Endothelial cell of umbilical vein (primary cell): ENCODE results near the gene MYADM. TPM values are rescaled to one million over a fixed set of nuclear protein-coding genes. Genes with fewer than 3 reads are reported as not detected.

ENCODE experiments used
- BruUV-seq: library from RNA; stranded (reverse); fragments of 400-500 nt; replicated peaks from 2 replicates; lab custom pipeline; 2021; lab: Mats Ljungman, UMichigan
- CTCF ChIA-PET: fragments of 300-600, 350-600 bp; sonication (Branson Sonifier 250); formaldehyde crosslinking; loops from one replicate; lab custom pipeline; 2021; ENCODE audit warnings: antibody characterized with exemption, inconsistent platforms; lab: Charles Lee
- POLR2A ChIA-PET: fragments of 300-600, 350-600 bp; sonication (Branson Sonifier 250); formaldehyde crosslinking; loops from one replicate; lab custom pipeline; 2021; ENCODE audit warnings: antibody characterized with exemption, inconsistent platforms; lab: Charles Lee
- DNase-seq: peaks from one replicate; pipeline ENCODE4 v3.0.0-alpha.2; 2011; ENCODE audit warnings: low read depth, low spot score
- FAIRE-seq: peaks from 2 replicates; lab custom pipeline; 2011; peaks lifted over from hg19 to GRCh38; lab: Jason Lieb, UNC
- H2AFZ ChIP-seq: 2 replicates; pipeline ENCODE4 v1.6.0; 2012; ENCODE audit warnings: low read depth, low read length, control low read depth, inconsistent platforms
- H3K27ac ChIP-seq: 2 replicates; pipeline ENCODE4 v1.5.1; 2011; ENCODE audit warnings: low read depth, mild to moderate bottlenecking, control low read depth, low read length, moderate library complexity; ENCODE audit not compliant: insufficient read depth
- H3K27me3 ChIP-seq, 2 experiments: 2 replicates each; pipeline versions ENCODE4 v1.6.0 to v1.6.1; 2011; ENCODE audit warnings: low read length in 2 of 2, mixed read lengths in 1 of 2; ENCODE audit not compliant: control insufficient read depth in 2 of 2, insufficient read depth in 2 of 2
- H3K36me3 ChIP-seq, 2 experiments: 2 replicates in 1 of 2; 3 replicates in 1 of 2; pipeline ENCODE4 v1.5.1; 2011; ENCODE audit warnings: low read length in 2 of 2, mild to moderate bottlenecking in 1 of 2, moderate library complexity in 1 of 2; ENCODE audit not compliant: control insufficient read depth in 2 of 2, insufficient read depth in 2 of 2; ENCODE audit errors: extremely low read depth in 1 of 2
- H3K4me1 ChIP-seq: 3 replicates; pipeline ENCODE4 v1.5.1; 2011; ENCODE audit warnings: mild to moderate bottlenecking, low read length; ENCODE audit not compliant: control insufficient read depth, insufficient read depth; ENCODE audit errors: extremely low read depth
- H3K4me2 ChIP-seq: 2 replicates; pipeline ENCODE4 v1.6.1; 2011; ENCODE audit warnings: low read length, control low read depth, mixed read lengths; ENCODE audit not compliant: insufficient read depth
- H3K4me3 ChIP-seq, 3 experiments: fragments of 200-600 bp in 1 of 3; sonication (generic), shearing (Covaris generic) in 1 of 3; replicated peaks in 1 of 3; 2 replicates each; pipeline ENCODE4 v1.5.1; 2011 to 2016; ENCODE audit warnings: control low read depth in 3 of 3, low read length in 3 of 3, mild to moderate bottlenecking in 2 of 3, inconsistent platforms in 1 of 3, low read depth in 1 of 3, moderate library complexity in 1 of 3; ENCODE audit not compliant: insufficient read depth in 1 of 3
- H3K79me2 ChIP-seq: 2 replicates; pipeline ENCODE4 v1.6.0; 2012; ENCODE audit warnings: low read length, inconsistent platforms; ENCODE audit not compliant: control insufficient read depth, insufficient read depth
- H3K9ac ChIP-seq: replicated peaks from 2 replicates; pipeline ENCODE3; 2011; ENCODE audit warnings: low read length, control low read depth; ENCODE audit not compliant: insufficient read depth; ENCODE audit errors: extremely low read depth
- H3K9me1 ChIP-seq: replicated peaks from 3 replicates; pipeline ENCODE4 v1.6.0; 2011; ENCODE audit warnings: mild to moderate bottlenecking, low read length; ENCODE audit not compliant: control insufficient read depth, insufficient read depth; ENCODE audit errors: extremely low read depth
- H3K9me3 ChIP-seq: replicated peaks from 2 replicates; pipeline ENCODE4 v1.5.1; 2012; ENCODE audit warnings: low read length, inconsistent platforms; ENCODE audit not compliant: control insufficient read depth, insufficient read depth
- H4K20me1 ChIP-seq: replicated peaks from 2 replicates; pipeline ENCODE3; 2011; ENCODE audit warnings: mild to moderate bottlenecking, low read length; ENCODE audit not compliant: control insufficient read depth, insufficient read depth; ENCODE audit errors: extremely low read depth
- EZH2 ChIP-seq: IDR thresholded peaks from 2 replicates; pipeline ENCODE4 v1.6.1; 2012; ENCODE audit warnings: borderline replicate concordance, low read depth, mild to moderate bottlenecking, moderate library complexity, low read length, inconsistent platforms; ENCODE audit not compliant: severe bottlenecking
- POLR2A ChIP-seq: IDR thresholded peaks from 2 replicates; pipeline ENCODE4 v1.6.1; 2012; ENCODE audit warnings: low read depth, mild to moderate bottlenecking, control low read depth, low read length
- POLR2AphosphoS5 ChIP-seq: IDR thresholded peaks from 2 replicates; pipeline ENCODE4 v1.6.1; 2012; ENCODE audit warnings: low read depth, mild to moderate bottlenecking, control low read depth, low read length, moderate library complexity; ENCODE audit not compliant: insufficient read depth
- dilution Hi-C: fragments of 300-500 bp; cut with MboI; formaldehyde crosslinking; loops from one replicate; pipeline ENCODE4 v1.15.0; 2019; ENCODE audit warnings: low sequenced_read_pairs; ENCODE audit not compliant: extremely low pct_ligation_motif_present
- intact Hi-C: fragments of 100-400 bp; cut with micrococcal nuclease; formaldehyde crosslinking; loops from one replicate; pipeline ENCODE4 v1.10.0; 2022
- polyA plus RNA-seq, 4 experiments: library from polyadenylated mRNA; depleted of rRNA in 3 of 4; stranded (reverse) in 3 of 4; unstranded in 1 of 4; fragments of >200 nt; gene quantifications; 2 replicates each; pipeline versions ENCODE4 v1.2.1 to v1.2.3, GENCODE V29; 2011 to 2012; ENCODE audit warnings: missing spikeins in 1 of 4
- total RNA-seq: library from RNA; stranded (reverse); gene quantifications from 2 replicates; pipeline ENCODE4 v1.2.3, GENCODE V29; 2021
- TF ChIP-seq, protein P1 (sequence below), 2 donors: IDR thresholded peaks; 1 replicate in 1 of 2; 2 replicates in 1 of 2; pipeline ENCODE4 v1.5.1; 2011; ENCODE audit warnings: low read length in 2 of 2, mild to moderate bottlenecking in 2 of 2, moderate library complexity in 2 of 2, control low read depth in 1 of 2, inconsistent platforms in 1 of 2, low read depth in 1 of 2; ENCODE audit not compliant: insufficient read depth in 1 of 2; ENCODE audit errors: extremely low read depth in 1 of 2

MYADM gene
- total and polyA plus RNA-seq, 2 donors (not counting 3 experiments of a cell fraction or from before 2014, with no cell fraction given) = 100 to 133 TPM

GRCh38 chr19:53880711-53881481 is 13.2 kb downstream of the MYADM start:
- TF ChIP-seq POLR2AphosphoS5 = no peak
- Histone ChIP-seq H3K9me1 (no peaks in the 10 kb centered on the region), H3K9ac (no peak overlapping the region), H3K27ac (no peak overlapping the region), H3K4me3 (peak overlapping the region in 1 of 3 experiments; percentile 6), H2AFZ (peak overlapping the region; percentile 8), H3K9me3 (no peaks in the 10 kb centered on the region), H3K4me1 (peaks cover 17% of the 10 kb centered on the region), H3K36me3 (no peaks in the 10 kb centered on the region), H4K20me1 (no peaks in the 10 kb centered on the region), H3K27me3 (peaks cover 40 to 44% of the 10 kb centered on the region in 2 experiments), H3K79me2 (no peaks in the 10 kb centered on the region), H3K4me2 (peak overlapping the region; percentile 13)
- CTCF ChIA-PET = interaction anchor here (1.5 to 3.9 kb wide), 2 partner anchors 143 to 149 kb away, joined by 8 to 17 read pairs; no protein-coding TSS in a partner anchor
- no peak for FAIRE-seq
- intact Hi-C loops (no loop called here), dilution Hi-C loops (no loop called here)
- no peak for DNase-seq
- POLR2A ChIA-PET = no interaction called here
- BruUV-seq = no TSS peak

DNA sequence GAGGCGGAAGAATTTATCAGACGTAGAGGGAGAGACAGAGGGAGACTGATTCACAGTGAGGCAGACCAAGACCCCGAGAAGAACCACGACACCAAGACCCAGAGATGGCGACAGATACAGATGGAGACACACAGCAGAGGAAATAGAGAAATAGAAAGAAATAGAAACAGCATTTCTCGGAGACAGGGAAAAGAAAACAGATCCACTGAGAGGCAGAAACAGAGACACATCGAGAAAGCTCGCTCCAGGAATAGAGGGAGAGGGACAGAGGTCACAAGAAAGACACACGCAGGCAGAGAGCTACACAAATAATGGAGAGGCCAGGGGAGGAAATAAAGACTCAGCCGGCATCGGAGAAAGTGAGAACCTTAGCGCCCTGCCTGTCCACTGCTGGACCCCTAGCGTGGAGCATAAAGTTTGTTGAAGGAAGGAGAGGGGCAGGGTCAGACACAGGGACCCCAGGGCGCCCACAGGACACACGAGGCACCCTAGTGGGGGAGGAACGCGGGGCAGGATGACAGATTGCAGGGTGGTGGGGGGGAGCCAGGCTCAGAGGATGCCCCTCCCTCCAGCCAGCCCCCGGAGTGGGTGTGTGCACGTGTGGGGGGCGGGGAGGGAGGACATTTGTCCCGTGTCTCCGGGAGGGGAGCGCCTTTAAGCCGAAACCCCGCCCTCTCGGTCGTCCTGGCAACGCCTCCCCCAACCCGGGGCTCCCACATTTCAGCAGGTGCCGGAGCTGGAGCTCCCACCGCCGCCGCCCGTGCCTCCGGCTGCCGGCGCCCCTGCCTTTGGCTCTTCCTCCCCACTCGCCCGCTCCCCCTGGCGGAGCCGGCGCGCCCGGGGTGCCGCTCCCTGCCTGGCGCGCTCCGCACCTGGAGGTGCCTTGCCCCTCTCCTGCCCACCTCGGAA is 14.1 kb downstream of the MYADM start, which contains the start of gene PRKCG:
Gene PRKCG (plus strand): TSS at position 716 of the 909 bp plus-strand sequence. CDS start 298 bp downstream, outside the sequence.
- CTCF ChIA-PET = interaction anchor here (0.6 to 3.9 kb wide), 12 partner anchors 10 to 148 kb away, joined by 3 to 17 read pairs (median 4); partner anchors contain the start of gene MYADM
- POLR2A ChIA-PET = no interaction called here
- TF ChIP-seq POLR2A (no peak), EZH2 (peak; percentile 83)
- TF ChIP-seq, protein P1, sequence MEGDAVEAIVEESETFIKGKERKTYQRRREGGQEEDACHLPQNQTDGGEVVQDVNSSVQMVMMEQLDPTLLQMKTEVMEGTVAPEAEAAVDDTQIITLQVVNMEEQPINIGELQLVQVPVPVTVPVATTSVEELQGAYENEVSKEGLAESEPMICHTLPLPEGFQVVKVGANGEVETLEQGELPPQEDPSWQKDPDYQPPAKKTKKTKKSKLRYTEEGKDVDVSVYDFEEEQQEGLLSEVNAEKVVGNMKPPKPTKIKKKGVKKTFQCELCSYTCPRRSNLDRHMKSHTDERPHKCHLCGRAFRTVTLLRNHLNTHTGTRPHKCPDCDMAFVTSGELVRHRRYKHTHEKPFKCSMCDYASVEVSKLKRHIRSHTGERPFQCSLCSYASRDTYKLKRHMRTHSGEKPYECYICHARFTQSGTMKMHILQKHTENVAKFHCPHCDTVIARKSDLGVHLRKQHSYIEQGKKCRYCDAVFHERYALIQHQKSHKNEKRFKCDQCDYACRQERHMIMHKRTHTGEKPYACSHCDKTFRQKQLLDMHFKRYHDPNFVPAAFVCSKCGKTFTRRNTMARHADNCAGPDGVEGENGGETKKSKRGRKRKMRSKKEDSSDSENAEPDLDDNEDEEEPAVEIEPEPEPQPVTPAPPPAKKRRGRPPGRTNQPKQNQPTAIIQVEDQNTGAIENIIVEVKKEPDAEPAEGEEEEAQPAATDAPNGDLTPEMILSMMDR (IDR thresholded peaks at IDR 0.05; ENCODE audit: extremely low read depth in 1 of 2, insufficient read depth in 1 of 2, low read depth in 1 of 2, low read length in 2 of 2) = peak in 1 of 2 donors; percentile 56
- BruUV-seq = no TSS peak
- Histone ChIP-seq H3K27me3 (peaks cover 40 to 44% of the 10 kb centered on the region in 2 experiments), H3K4me1 (peaks cover 17% of the 10 kb centered on the region), H3K36me3 (no peaks in the 10 kb centered on the region), H3K4me3 (peak within 1 kb of the TSS; percentile 6 to 18 (median 10)), H3K9me3 (no peaks in the 10 kb centered on the region), H3K4me2 (peak within 1 kb of the TSS; percentile 13), H3K27ac (no peak within 1 kb of the TSS), H3K79me2 (no peaks in the 10 kb centered on the region), H3K9ac (no peak within 1 kb of the TSS), H3K9me1 (no peaks in the 10 kb centered on the region), H2AFZ (peak within 1 kb of the TSS; percentile 23), H4K20me1 (no peaks in the 10 kb centered on the region)
- no peak for DNase-seq
- intact Hi-C loops (no loop called here), dilution Hi-C loops (no loop called here)
- no peak for FAIRE-seq
